ENCODE results near the gene KSR2. TPM values are rescaled to one million over a fixed set of nuclear protein-coding genes. Genes with fewer than 3 reads are reported as not detected.

Gene KSR2
- total RNA-seq, 1 experiment from 2014 or later = 0.02 TPM

DNA sequence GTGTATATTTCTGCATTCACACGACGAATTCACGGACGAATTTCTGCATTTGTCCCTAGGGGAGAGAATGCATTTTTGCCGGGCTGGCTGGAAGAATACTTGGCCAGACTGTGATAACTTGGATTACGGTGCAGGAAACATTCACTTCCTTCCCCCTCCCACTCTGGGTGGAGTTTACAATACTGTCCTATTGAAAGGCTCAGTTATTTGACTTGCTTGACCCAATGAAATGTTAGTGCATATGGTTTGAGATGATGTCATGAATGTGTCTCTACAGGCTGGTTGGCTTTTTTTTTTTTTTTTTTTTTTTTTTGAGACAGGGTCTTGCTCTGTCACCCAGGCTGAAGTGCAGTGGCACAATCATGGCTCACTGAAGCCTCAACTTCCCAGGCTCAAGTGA, 516.7 kb downstream of the KSR2 start:
- BruUV-seq (replicated peaks) = no TSS peak
- H3K36me3 Mint-ChIP-seq (ENCODE audit: insufficient read depth, unreplicated experiment) = no peaks in the 10 kb centered on the region
- H3K4me3 Mint-ChIP-seq (ENCODE audit: unreplicated experiment) = no peak overlapping the region
- H3K4me1 Mint-ChIP-seq (ENCODE audit: insufficient read depth, unreplicated experiment) = no peaks in the 10 kb centered on the region
- intact Hi-C loops (cut with micrococcal nuclease) = no loop called here
- no peak overlapping the region for H3K27ac Mint-ChIP-seq (ENCODE audit: low read depth, unreplicated experiment)
- CTCF ChIA-PET = interaction anchor here (0.6 kb wide), 1 partner anchor 76 kb away, joined by 3 read pairs; no protein-coding TSS in a partner anchor
- no peak for TF ChIP-seq CTCF (IDR thresholded peaks at IDR 0.05; ENCODE audit: unreplicated experiment)
- peaks cover 26% of the 10 kb centered on the region for H3K9me3 Mint-ChIP-seq (ENCODE audit: unreplicated experiment)
- no peaks in the 10 kb centered on the region for H3K27me3 Mint-ChIP-seq (ENCODE audit: insufficient read depth, unreplicated experiment)
- POLR2A ChIA-PET = no interaction called here
- no peak for DNase-seq (ENCODE audit: unreplicated experiment)

- Mint-ChIP-seq H3K9me3 (ENCODE audit: unreplicated experiment) (peaks cover 16% of the 10 kb centered on the region), H3K27me3 (ENCODE audit: insufficient read depth, unreplicated experiment) (no peaks in the 10 kb centered on the region), H3K27ac (ENCODE audit: low read depth, unreplicated experiment) (no peak overlapping the region), H3K4me1 (ENCODE audit: insufficient read depth, unreplicated experiment) (no peaks in the 10 kb centered on the region), H3K36me3 (ENCODE audit: insufficient read depth, unreplicated experiment) (no peaks in the 10 kb centered on the region), H3K4me3 (ENCODE audit: unreplicated experiment) (no peak overlapping the region)
- no TSS peak for BruUV-seq (replicated peaks)
- ChIA-PET CTCF (interaction anchor here (0.5 to 0.8 kb wide), 2 partner anchors 330 to 390 kb away, joined by 3 to 4 read pairs; no protein-coding TSS in a partner anchor), POLR2A (no interaction called here)
- intact Hi-C loops (cut with micrococcal nuclease) = no loop called here
- no peak for TF ChIP-seq CTCF (IDR thresholded peaks at IDR 0.05; ENCODE audit: unreplicated experiment)
- DNase-seq (ENCODE audit: unreplicated experiment) = no peak
These were observed 518.6 kb downstream of the KSR2 start for GRCh38 chr12:117450209-117450608.

DNA sequence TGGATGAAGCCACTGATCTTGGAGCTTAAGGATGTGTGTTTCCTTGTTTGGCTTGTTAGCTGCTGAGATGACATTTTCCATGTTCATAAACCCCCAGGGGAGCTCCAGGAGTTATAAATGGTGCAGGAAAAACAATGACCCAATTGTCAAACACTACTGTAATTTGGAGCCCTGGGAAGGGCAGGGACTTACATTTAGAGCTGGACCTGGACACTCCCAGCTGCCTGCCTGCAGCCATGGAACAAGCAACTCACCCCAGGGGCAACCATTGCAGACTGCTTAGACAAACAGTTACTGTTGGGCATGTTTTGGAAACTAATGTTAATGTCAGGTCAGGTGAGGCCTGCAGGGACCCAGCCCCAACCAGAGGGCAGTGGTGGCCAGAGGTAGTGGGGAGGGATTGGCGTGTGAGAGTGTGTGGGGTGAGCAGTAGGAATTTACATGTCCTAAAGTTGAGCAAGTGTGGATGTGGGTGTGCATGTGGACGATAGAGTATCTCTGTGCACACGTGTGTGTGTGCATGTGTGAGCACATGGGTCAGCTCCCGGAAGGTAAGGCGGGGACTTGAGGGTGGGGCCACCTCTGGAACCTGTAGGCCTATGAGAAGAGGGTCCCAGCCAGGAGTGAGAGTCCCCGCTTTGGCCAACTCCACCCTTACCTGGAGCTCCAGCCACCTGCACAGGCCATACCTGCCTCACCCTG, 521.0 kb downstream of the KSR2 start:
- Mint-ChIP-seq H3K4me1 (ENCODE audit: insufficient read depth, unreplicated experiment) (no peaks in the 10 kb centered on the region), H3K4me3 (ENCODE audit: unreplicated experiment) (no peak overlapping the region), H3K9me3 (ENCODE audit: unreplicated experiment) (peaks cover under 1% of the 10 kb centered on the region), H3K36me3 (ENCODE audit: insufficient read depth, unreplicated experiment) (no peaks in the 10 kb centered on the region), H3K27me3 (ENCODE audit: insufficient read depth, unreplicated experiment) (no peaks in the 10 kb centered on the region), H3K27ac (ENCODE audit: low read depth, unreplicated experiment) (no peak overlapping the region)
- no TSS peak for BruUV-seq (replicated peaks)
- TF ChIP-seq CTCF (IDR thresholded peaks at IDR 0.05; ENCODE audit: unreplicated experiment) = no peak
- intact Hi-C loops (cut with micrococcal nuclease) = no loop called here
- DNase-seq (ENCODE audit: unreplicated experiment) = no peak
- POLR2A ChIA-PET = no interaction called here
- CTCF ChIA-PET = interaction anchor here (0.7 kb wide), 1 partner anchor 23 kb away, joined by 3 read pairs; no protein-coding TSS in a partner anchor

GRCh38 chr12:117444781-117445180, 524.0 kb downstream of the KSR2 start:
- Mint-ChIP-seq H3K9me3 (ENCODE audit: unreplicated experiment) (no peaks in the 10 kb centered on the region), H3K27ac (ENCODE audit: low read depth, unreplicated experiment) (no peak overlapping the region), H3K4me1 (ENCODE audit: insufficient read depth, unreplicated experiment) (no peaks in the 10 kb centered on the region), H3K27me3 (ENCODE audit: insufficient read depth, unreplicated experiment) (no peaks in the 10 kb centered on the region), H3K36me3 (ENCODE audit: insufficient read depth, unreplicated experiment) (no peaks in the 10 kb centered on the region), H3K4me3 (ENCODE audit: unreplicated experiment) (no peak overlapping the region)
- BruUV-seq (replicated peaks) = no TSS peak
- DNase-seq (ENCODE audit: unreplicated experiment) = no peak
- ChIA-PET CTCF (interaction anchor here (2.0 kb wide), 1 partner anchor 78 kb away, joined by 4 read pairs; no protein-coding TSS in a partner anchor), POLR2A (no interaction called here)
- intact Hi-C loops (cut with micrococcal nuclease) = no loop called here
- no peak for TF ChIP-seq CTCF (IDR thresholded peaks at IDR 0.05; ENCODE audit: unreplicated experiment)

Data from MCF 10A (cell line).